OCI-LY1 (cell line): ENCODE data around the gene ARHGEF17.

Source experiments
- H2AFZ ChIP-seq: fragments of 200-600 bp; sonication (generic), shearing (Covaris generic); 2 replicates; pipeline ENCODE4 v1.6.0; 2014; ENCODE audit warnings: antibody characterized with exemption, mild to moderate bottlenecking, low read length
- H3F3A ChIP-seq: fragments of 200-600 bp; sonication (generic), shearing (Covaris generic); 2 replicates; pipeline ENCODE4 v1.6.0; 2014; ENCODE audit warnings: mild to moderate bottlenecking, antibody characterized with exemption, low read length, moderate library complexity; ENCODE audit not compliant: insufficient read depth
- H3K27ac ChIP-seq: fragments of 200-600 bp; sonication (generic); 2 replicates; pipeline ENCODE4 v1.5.1; 2014; ENCODE audit warnings: low read length, mixed run types, mild to moderate bottlenecking, low read depth; ENCODE audit not compliant: poor library complexity, severe bottlenecking
- H3K27me3 ChIP-seq: fragments of 200-600 bp; sonication (generic); 2 replicates; pipeline ENCODE4 v1.6.0; 2014; ENCODE audit warnings: antibody characterized with exemption, mild to moderate bottlenecking, low read length, moderate library complexity; ENCODE audit not compliant: insufficient read depth
- H3K36me3 ChIP-seq: fragments of 200-600 bp; sonication (generic); 2 replicates; pipeline ENCODE4 v1.6.1; 2014; ENCODE audit warnings: mild to moderate bottlenecking, antibody characterized with exemption, low read length, moderate library complexity, mixed read lengths; ENCODE audit not compliant: insufficient read depth
- H3K4me1 ChIP-seq: fragments of 200-600 bp; sonication (generic); 2 replicates; pipeline ENCODE4 v1.5.1; 2014; ENCODE audit warnings: mild to moderate bottlenecking, low read length, moderate library complexity; ENCODE audit not compliant: insufficient read depth, severe bottlenecking
- H3K4me2 ChIP-seq: fragments of 200-600 bp; sonication (generic), shearing (Covaris generic); 2 replicates; pipeline ENCODE4 v1.6.1; 2014; ENCODE audit warnings: low read length
- H3K4me3 ChIP-seq: fragments of 200-600 bp; sonication (generic); 2 replicates; pipeline ENCODE4 v1.5.1; 2014; ENCODE audit warnings: low read length, low read depth, mild to moderate bottlenecking, mixed read lengths; ENCODE audit not compliant: poor library complexity, severe bottlenecking
- H3K79me2 ChIP-seq: fragments of 200-600 bp; shearing (Covaris generic); 2 replicates; pipeline ENCODE4 v1.6.1; 2016; ENCODE audit warnings: mixed run types, low read length, mixed read lengths; ENCODE audit not compliant: insufficient read depth
- H3K9ac ChIP-seq: fragments of 200-600 bp; sonication (generic), shearing (Covaris generic); 2 replicates; pipeline ENCODE4 v1.6.1; 2014; ENCODE audit warnings: mild to moderate bottlenecking, low read length, mixed read lengths
- H3K9me2 ChIP-seq: fragments of 200-600 bp; sonication (generic), shearing (Covaris generic); 2 replicates; pipeline ENCODE4 v1.6.1; 2014; ENCODE audit warnings: low read depth, mild to moderate bottlenecking, low read length, mixed read lengths
- H3K9me3 ChIP-seq: fragments of 200-600 bp; shearing (Covaris generic); 2 replicates; pipeline ENCODE4 v1.6.1; 2014; ENCODE audit warnings: low read length, mixed read lengths
- H4K20me1 ChIP-seq: fragments of 200-600 bp; sonication (generic), shearing (Covaris generic); 2 replicates; pipeline ENCODE4 v1.6.0; 2016; ENCODE audit warnings: mild to moderate bottlenecking, low read length; ENCODE audit not compliant: insufficient read depth
- CTCF ChIP-seq: fragments of 200-600 bp; sonication (generic), shearing (Covaris generic); IDR thresholded peaks from 2 replicates; pipeline ENCODE4 v1.5.1; 2017; ENCODE audit warnings: mild to moderate bottlenecking, antibody characterized with exemption, low read length, moderate library complexity, mixed read lengths
- EZH2 ChIP-seq: fragments of 200-600 bp; sonication (generic), shearing (Covaris generic); IDR thresholded peaks from 2 replicates; pipeline ENCODE4 v1.8.0; 2017; ENCODE audit warnings: borderline replicate concordance, mixed run types, mild to moderate bottlenecking, antibody characterized with exemption, low read length, moderate library complexity, mixed read lengths

The ARHGEF17 gene

GRCh38 chr11:73391665-73392064 lies 83.6 kb downstream of the ARHGEF17 start:
- no peak overlapping the region for H2AFZ ChIP-seq
- H3K4me1 ChIP-seq: peaks cover 18% of the 10 kb centered on the region
- TF ChIP-seq CTCF: no peak
- TF ChIP-seq EZH2: no peak
- H4K20me1 ChIP-seq: no peaks in the 10 kb centered on the region
- no peak overlapping the region for H3K4me2 ChIP-seq
- H3K9me3 ChIP-seq: no peaks in the 10 kb centered on the region
- H3K9me2 ChIP-seq: no peaks in the 10 kb centered on the region
- no peak overlapping the region for H3K9ac ChIP-seq
- peaks cover 23% of the 10 kb centered on the region; the same call in 1 of the 2 replicates for H3K36me3 ChIP-seq
- H3K79me2 ChIP-seq: no peaks in the 10 kb centered on the region
- no peak overlapping the region for H3K4me3 ChIP-seq
- H3F3A ChIP-seq: no peaks in the 10 kb centered on the region
- no peaks in the 10 kb centered on the region for H3K27me3 ChIP-seq
- no peak overlapping the region for H3K27ac ChIP-seq

GRCh38 chr11:73392108-73393010 lies 84.3 kb downstream of the ARHGEF17 start:
- TF ChIP-seq EZH2 (no peak), CTCF (no peak)
- peaks cover 23% of the 10 kb centered on the region; the same call in 1 of the 2 replicates for H3K36me3 ChIP-seq
- no peak overlapping the region for H3K27ac ChIP-seq
- no peak overlapping the region for H3K4me3 ChIP-seq
- no peaks in the 10 kb centered on the region for H3K9me3 ChIP-seq
- H3K27me3 ChIP-seq: no peaks in the 10 kb centered on the region
- H2AFZ ChIP-seq: no peak overlapping the region
- H3F3A ChIP-seq: no peaks in the 10 kb centered on the region
- no peaks in the 10 kb centered on the region for H3K9me2 ChIP-seq
- H3K79me2 ChIP-seq: no peaks in the 10 kb centered on the region
- no peak overlapping the region for H3K9ac ChIP-seq
- H3K4me1 ChIP-seq: peaks cover 11% of the 10 kb centered on the region
- H4K20me1 ChIP-seq: no peaks in the 10 kb centered on the region
- H3K4me2 ChIP-seq: no peak overlapping the region

- H3K36me3 ChIP-seq: peaks cover 23% of the 10 kb centered on the region; the same call in 1 of the 2 replicates
Measured at GRCh38 chr11:73393011-73393380, 84.9 kb downstream of the ARHGEF17 start.

More at GRCh38 chr11:73393011-73393380, 84.9 kb downstream of the ARHGEF17 start:
- no peaks in the 10 kb centered on the region for H3K27me3 ChIP-seq
- no peaks in the 10 kb centered on the region for H3F3A ChIP-seq
- no peak overlapping the region for H3K27ac ChIP-seq
- H4K20me1 ChIP-seq: no peaks in the 10 kb centered on the region
- H3K9ac ChIP-seq: no peak overlapping the region
- no peak overlapping the region for H2AFZ ChIP-seq
- H3K4me1 ChIP-seq: peaks cover 5% of the 10 kb centered on the region
- H3K9me2 ChIP-seq: no peaks in the 10 kb centered on the region
- H3K4me3 ChIP-seq: no peak overlapping the region
- H3K79me2 ChIP-seq: no peaks in the 10 kb centered on the region
- no peak overlapping the region for H3K4me2 ChIP-seq
- TF ChIP-seq CTCF: no peak
- no peak for TF ChIP-seq EZH2
- H3K9me3 ChIP-seq: no peaks in the 10 kb centered on the region
